CD4-positive, alpha-beta T cell (primary cell): ENCODE results near the gene RSAD2. TPM values are rescaled to one million over a fixed set of nuclear protein-coding genes. Genes with fewer than 3 reads are reported as not detected.

Experiments used
- ATAC-seq: fragments of 200-7000 bp; cut with Tn5 transposase; one replicate; pipeline ENCODE4 v1.10.0; 2022; ENCODE audit warnings: mild to moderate bottlenecking; ENCODE audit not compliant: poor library complexity
- CTCF ChIA-PET: fragments of 350-600 bp; sonication (Branson Sonifier 250); formaldehyde crosslinking; loops from one replicate; lab custom pipeline; 2021; ENCODE audit warnings: antibody characterized with exemption, inconsistent platforms; lab: Charles Lee
- POLR2A ChIA-PET: fragments of 350-600 bp; sonication (Branson Sonifier 250); formaldehyde crosslinking; loops from one replicate; lab custom pipeline; 2021; ENCODE audit warnings: antibody characterized with exemption, inconsistent platforms; lab: Charles Lee
- DNase-seq, 14 experiments: peaks; one replicate each; pipeline ENCODE4 v3.0.0-alpha.2; 2013 to 2020; ENCODE audit warnings: mixed read lengths in 2 of 14
- H3K27ac ChIP-seq, 2 donors: one replicate each; pipeline versions ENCODE4 v1.5.1 to v1.7.0; 2013; ENCODE audit warnings: low read length in 2 of 2, low read depth in 1 of 2, mild to moderate bottlenecking in 1 of 2
- H3K27me3 ChIP-seq, 2 experiments: 1 replicate in 1 of 2; 2 replicates in 1 of 2; pipeline versions ENCODE4 v1.6.1 to v1.7.0; 2013; ENCODE audit warnings: low read length in 2 of 2, control low read depth in 1 of 2, mild to moderate bottlenecking in 1 of 2, moderate library complexity in 1 of 2; ENCODE audit not compliant: insufficient read depth in 2 of 2, control insufficient read depth in 1 of 2
- H3K36me3 ChIP-seq: one replicate; pipeline ENCODE4 v1.6.1; 2013; ENCODE audit warnings: low read length, control low read depth; ENCODE audit not compliant: insufficient read depth
- H3K4me1 ChIP-seq: one replicate; pipeline ENCODE4 v1.6.1; 2013; ENCODE audit warnings: low read length, control low read depth; ENCODE audit not compliant: insufficient read depth
- H3K4me3 ChIP-seq: one replicate; pipeline ENCODE4 v1.5.1; 2013; ENCODE audit warnings: mild to moderate bottlenecking, low read length, moderate library complexity
- H3K9me3 ChIP-seq, 2 experiments: 1 replicate in 1 of 2; 2 replicates in 1 of 2; pipeline versions ENCODE4 v1.6.1 to v1.7.0; 2013; ENCODE audit warnings: low read length in 2 of 2, mild to moderate bottlenecking in 2 of 2, control low read depth in 1 of 2, moderate library complexity in 1 of 2; ENCODE audit not compliant: control insufficient read depth in 1 of 2, insufficient read depth in 1 of 2
- H3K27ac Mint-ChIP-seq: one replicate; pipeline ENCODE4 v1.8.0; 2020; ENCODE audit warnings: mixed read lengths
- H3K27me3 Mint-ChIP-seq: one replicate; pipeline ENCODE4 v1.8.0; 2021; ENCODE audit warnings: mixed read lengths
- H3K36me3 Mint-ChIP-seq: one replicate; pipeline ENCODE4 v1.8.0; 2021; ENCODE audit warnings: low read depth, mixed read lengths
- H3K4me1 Mint-ChIP-seq: one replicate; pipeline ENCODE4 v1.8.0; 2021; ENCODE audit warnings: low read depth, mixed read lengths
- H3K4me3 Mint-ChIP-seq: one replicate; pipeline ENCODE4 v1.8.0; 2020; ENCODE audit warnings: mild to moderate bottlenecking, mixed read lengths
- H3K9me3 Mint-ChIP-seq: one replicate; pipeline ENCODE4 v1.8.0; 2020; ENCODE audit warnings: mixed read lengths
- CTCF ChIP-seq: fragments of 200-600 bp; IDR thresholded peaks from one replicate; pipeline ENCODE4 v1.8.0; 2022; ENCODE audit warnings: antibody characterized with exemption, mild to moderate bottlenecking
- intact Hi-C, 2 experiments: fragments of 100-400 bp; cut with DNase I in 1 of 2; cut with micrococcal nuclease in 1 of 2; formaldehyde crosslinking; loops; one replicate each; pipeline versions ENCODE4 v1.15.1 to v1.9.0; 2023 to 2025; cut with DNase I, micrococcal nuclease
- total RNA-seq, 174 experiments: library from RNA in 2 of 174; stranded (reverse) in 2 of 174; gene quantifications; one replicate each; pipeline ENCODE4 v1.2.3 and lab custom pipeline; 2021 to 2026

Gene RSAD2
- total RNA-seq, 2 experiments from 2014 or later = 3.9 to 4.6 TPM

GRCh38 chr2:6943971-6944370 lies 66.4 kb downstream of the RSAD2 start:
- ATAC-seq = no peak

GRCh38 chr2:6944555-6944954 lies 67.0 kb downstream of the RSAD2 start:
- no peak for TF ChIP-seq CTCF
- Histone ChIP-seq H3K4me1 (peaks cover 10% of the 10 kb centered on the region), H3K27me3 (no peaks in the 10 kb centered on the region), H3K27ac (no peak overlapping the region), H3K36me3 (peaks cover 36% of the 10 kb centered on the region), H3K9me3 (no peaks in the 10 kb centered on the region), H3K4me3 (no peak overlapping the region)
- ChIA-PET CTCF (no interaction called here), POLR2A (no interaction called here)
- peaks cover 75% of the 10 kb centered on the region for H3K4me1 Mint-ChIP-seq
- H3K27ac Mint-ChIP-seq = peak overlapping the region; percentile 9
- H3K27me3 Mint-ChIP-seq = no peaks in the 10 kb centered on the region
- no peak for ATAC-seq
- no peak for DNase-seq
- intact Hi-C loops = no loop called here
- no peak overlapping the region for H3K4me3 Mint-ChIP-seq
- H3K36me3 Mint-ChIP-seq = peaks cover 80% of the 10 kb centered on the region
- no peaks in the 10 kb centered on the region for H3K9me3 Mint-ChIP-seq

More at GRCh38 chr2:6943971-6944370, 66.4 kb downstream of the RSAD2 start:
- DNase-seq = no peak
- no peak overlapping the region for H3K4me3 Mint-ChIP-seq
- ChIA-PET CTCF (no interaction called here), POLR2A (no interaction called here)
- H3K4me1 Mint-ChIP-seq = peaks cover 76% of the 10 kb centered on the region
- Histone ChIP-seq H3K27me3 (no peaks in the 10 kb centered on the region), H3K4me3 (no peak overlapping the region), H3K4me1 (peaks cover 10% of the 10 kb centered on the region), H3K27ac (no peak overlapping the region), H3K36me3 (peaks cover 36% of the 10 kb centered on the region), H3K9me3 (no peaks in the 10 kb centered on the region)
- H3K9me3 Mint-ChIP-seq = no peaks in the 10 kb centered on the region
- H3K36me3 Mint-ChIP-seq = peaks cover 75% of the 10 kb centered on the region
- no peak for TF ChIP-seq CTCF
- intact Hi-C loops = no loop called here
- H3K27me3 Mint-ChIP-seq = no peaks in the 10 kb centered on the region
- H3K27ac Mint-ChIP-seq = peak overlapping the region; percentile 12

DNA sequence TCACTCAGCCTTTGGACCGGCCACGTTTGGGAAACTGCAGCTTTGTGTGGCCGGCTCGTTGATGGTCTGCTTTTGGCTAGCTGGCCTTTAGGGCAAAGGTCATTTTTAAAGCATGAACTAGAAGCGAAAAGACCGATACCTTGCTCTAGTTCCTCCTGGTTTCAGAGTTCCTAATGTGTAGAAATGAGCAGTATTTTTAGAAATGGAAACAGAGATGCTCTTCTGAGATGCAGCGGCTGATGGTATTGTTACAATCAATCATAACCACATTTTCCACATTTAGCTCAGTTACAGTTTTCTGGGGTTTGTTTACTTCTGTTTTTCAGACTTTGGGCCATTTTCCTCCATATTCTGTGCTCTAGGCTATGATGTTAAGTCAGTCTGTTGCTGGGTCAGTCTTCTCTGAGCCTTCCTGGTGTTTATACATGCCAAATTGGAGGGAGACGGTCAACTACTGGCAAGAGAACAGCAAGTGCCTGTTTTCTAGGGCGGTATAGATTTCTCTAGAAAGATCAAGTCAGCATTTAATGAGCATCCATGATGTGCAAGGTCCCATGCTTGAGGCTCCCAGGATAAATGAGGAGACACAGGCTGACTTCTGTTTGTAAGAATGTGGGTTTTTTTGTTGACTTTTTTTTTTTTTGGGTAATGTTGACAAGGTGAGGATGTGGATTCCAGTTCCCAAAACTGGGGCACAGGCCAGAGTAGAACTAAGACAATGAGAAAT lies 67.7 kb downstream of the RSAD2 start:
- Mint-ChIP-seq H3K27ac (peak overlapping the region; percentile 67), H3K27me3 (no peaks in the 10 kb centered on the region), H3K36me3 (peaks cover 84% of the 10 kb centered on the region), H3K9me3 (no peaks in the 10 kb centered on the region), H3K4me1 (peaks cover 74% of the 10 kb centered on the region), H3K4me3 (no peak overlapping the region)
- intact Hi-C loops = no loop called here
- no peak overlapping the region for H3K4me3 ChIP-seq
- H3K9me3 ChIP-seq = no peaks in the 10 kb centered on the region
- CTCF ChIA-PET = no interaction called here
- TF ChIP-seq CTCF = no peak
- H3K4me1 ChIP-seq = peaks cover 10% of the 10 kb centered on the region
- no peak for DNase-seq
- POLR2A ChIA-PET = no interaction called here
- no peak overlapping the region for H3K27ac ChIP-seq
- peaks cover 36% of the 10 kb centered on the region for H3K36me3 ChIP-seq
- ATAC-seq = no peak
- H3K27me3 ChIP-seq = no peaks in the 10 kb centered on the region
